Measurements from ENCODE around the gene CYB5D1.

DNA sequence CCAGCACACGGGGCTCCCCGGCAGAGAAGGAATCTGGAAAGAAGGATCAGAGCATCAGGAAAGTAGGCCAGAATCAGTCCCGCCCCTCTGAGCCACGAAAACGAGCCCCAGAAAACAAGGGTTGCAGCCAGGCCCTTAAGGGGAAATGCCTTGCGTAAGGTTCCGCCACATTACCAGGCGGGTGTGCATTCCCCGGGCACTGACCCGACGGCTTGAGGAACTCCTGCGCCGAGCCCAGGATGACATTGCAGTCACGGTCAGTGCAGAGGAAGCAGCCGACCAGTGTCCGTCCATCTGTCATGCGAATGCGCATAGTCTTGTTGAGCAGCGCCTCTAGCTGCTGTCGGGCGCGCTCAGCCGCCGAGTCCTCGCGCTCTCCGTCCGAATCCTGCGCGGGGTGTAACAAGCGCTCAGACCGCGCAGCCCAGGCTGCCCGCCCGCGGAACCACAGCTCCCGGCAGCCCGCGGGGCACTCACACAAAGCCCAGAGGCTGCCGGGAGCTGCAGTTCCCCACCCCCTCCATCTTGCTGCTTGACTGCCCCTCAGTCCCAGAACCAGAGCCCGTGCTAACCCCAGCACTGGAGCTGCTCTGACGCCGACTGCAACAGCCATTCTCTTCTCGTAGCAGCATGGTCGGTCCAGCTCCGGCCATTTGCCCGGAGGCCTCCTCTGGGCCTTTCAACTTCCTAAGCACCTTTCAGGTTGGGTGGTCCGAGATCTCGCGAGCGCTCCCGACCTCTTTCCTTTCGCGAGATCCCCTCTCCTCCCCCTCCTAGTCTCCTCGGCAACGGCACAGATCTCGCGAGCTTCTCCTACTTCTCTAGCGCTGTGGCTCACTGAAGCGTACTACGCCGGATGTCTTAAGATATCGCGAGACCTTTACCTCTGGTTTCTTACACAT is 741 bp upstream of the CYB5D1 start, which contains the start of gene NAA38:
- no peak for TF ChIP-seq EP300 (IDR thresholded peaks at IDR 0.05; ENCODE audit: borderline replicate concordance in 1 of 2, low read depth in 2 of 2, low read length in 2 of 2)
- peak; percentile 31 to 54 (median 45); a peak in 3 of 4 replicates for TF ChIP-seq CTCF (IDR thresholded peaks at IDR 0.05; ENCODE audit: control extremely low read depth in 1 of 3, insufficient read depth in 1 of 3, low read depth in 1 of 3, low read length in 3 of 3)
- peak; percentile 30; the same call in 1 of the 2 replicates for TF ChIP-seq MAX (IDR thresholded peaks at IDR 0.05)
- TF ChIP-seq TBP (IDR thresholded peaks at IDR 0.05; ENCODE audit: low read depth, low read length), result 0 out of 2 replicates have a peak, but pooled peaks have one; percentile 39
- no peak for TF ChIP-seq CHD1 (IDR thresholded peaks at IDR 0.05; ENCODE audit: low read depth, low read length)
- TF ChIP-seq YY1 (IDR thresholded peaks at IDR 0.05; ENCODE audit: low read depth, low read length), result peak; percentile 93
- no peak for TF ChIP-seq EZH2 (IDR thresholded peaks at IDR 0.05; ENCODE audit: low read depth, low read length, severe bottlenecking)
- no peak for TF ChIP-seq KDM1A (IDR thresholded peaks at IDR 0.05; ENCODE audit: borderline replicate concordance, low read length)
- peak; percentile 99 for TF ChIP-seq CHD2 (IDR thresholded peaks at IDR 0.05; ENCODE audit: low read length)
- no peak; the same call in 1 of the 2 replicates for TF ChIP-seq POLR2AphosphoS5 (IDR thresholded peaks at IDR 0.05; ENCODE audit: low read depth, low read length)
- no peak for TF ChIP-seq HDAC6 (IDR thresholded peaks at IDR 0.05; ENCODE audit: low read depth, low read length)
- no peak for TF ChIP-seq FOSL1 (IDR thresholded peaks at IDR 0.05; ENCODE audit: insufficient read depth, low read depth, low read length)
- peak; percentile 85 for TF ChIP-seq RBBP5 (IDR thresholded peaks at IDR 0.05; ENCODE audit: borderline replicate concordance, low read depth, low read length)

All from H1 (cell line).